H1 (cell line): ENCODE results near the gene PEX16. TPM values are rescaled to one million over a fixed set of nuclear protein-coding genes. Genes with fewer than 3 reads are reported as not detected.

Source experiments
- ASH2L ChIP-seq: fragments of 200-600, 300-600 bp; sonication (generic); IDR thresholded peaks from one replicate; pipeline ENCODE4 v1.7.1; 2017; ENCODE audit warnings: low read length
- CBX5 ChIP-seq: fragments of 300-800, 300-1000 bp; sonication (generic); IDR thresholded peaks from 2 replicates; pipeline ENCODE4 v1.7.1; 2016; ENCODE audit warnings: antibody characterized with exemption, low read length, low read depth
- EP300 ChIP-seq, 2 experiments: IDR thresholded peaks; 1 replicate in 1 of 2; 2 replicates in 1 of 2; pipeline ENCODE4 v1.6.1; 2011 to 2012; ENCODE audit warnings: low read depth in 2 of 2, low read length in 2 of 2, mild to moderate bottlenecking in 2 of 2, borderline replicate concordance in 1 of 2, inconsistent platforms in 1 of 2, moderate library complexity in 1 of 2
- NRF1 ChIP-seq: IDR thresholded peaks from 2 replicates; pipeline ENCODE4 v1.6.1; 2011; ENCODE audit warnings: mild to moderate bottlenecking, low read depth, low read length, improper control_type of control experiment
- polyA plus RNA-seq, 7 experiments: library from polyadenylated mRNA; depleted of rRNA in 3 of 7; stranded (reverse) in 5 of 7; unstranded in 2 of 7; fragments of >200 nt in 5 of 7; fragments of 200-250 nt in 2 of 7; gene quantifications; 1 replicate in 5 of 7; 2 replicates in 1 of 7; 4 replicates in 1 of 7; pipeline versions ENCODE4 v1.2.1 to v1.2.3, GENCODE V29; 2011 to 2013; ENCODE audit warnings: missing spikeins in 2 of 7, mixed read lengths in 2 of 7
- total RNA-seq: library from RNA; stranded (reverse); fragmentation: NEBNext Ultra II Directional; extraction: Animal tissue kit (Norgen Biotek cat#: 25700); gene quantifications from 2 replicates; pipeline ENCODE4 v1.2.1, GENCODE V29; 2021

Gene PEX16
- total and polyA plus RNA-seq, 2 of the 8 experiments (the other 6 are each of a cell fraction or from before 2014, with no cell fraction given), result 29.2 to 36.0 TPM

DNA sequence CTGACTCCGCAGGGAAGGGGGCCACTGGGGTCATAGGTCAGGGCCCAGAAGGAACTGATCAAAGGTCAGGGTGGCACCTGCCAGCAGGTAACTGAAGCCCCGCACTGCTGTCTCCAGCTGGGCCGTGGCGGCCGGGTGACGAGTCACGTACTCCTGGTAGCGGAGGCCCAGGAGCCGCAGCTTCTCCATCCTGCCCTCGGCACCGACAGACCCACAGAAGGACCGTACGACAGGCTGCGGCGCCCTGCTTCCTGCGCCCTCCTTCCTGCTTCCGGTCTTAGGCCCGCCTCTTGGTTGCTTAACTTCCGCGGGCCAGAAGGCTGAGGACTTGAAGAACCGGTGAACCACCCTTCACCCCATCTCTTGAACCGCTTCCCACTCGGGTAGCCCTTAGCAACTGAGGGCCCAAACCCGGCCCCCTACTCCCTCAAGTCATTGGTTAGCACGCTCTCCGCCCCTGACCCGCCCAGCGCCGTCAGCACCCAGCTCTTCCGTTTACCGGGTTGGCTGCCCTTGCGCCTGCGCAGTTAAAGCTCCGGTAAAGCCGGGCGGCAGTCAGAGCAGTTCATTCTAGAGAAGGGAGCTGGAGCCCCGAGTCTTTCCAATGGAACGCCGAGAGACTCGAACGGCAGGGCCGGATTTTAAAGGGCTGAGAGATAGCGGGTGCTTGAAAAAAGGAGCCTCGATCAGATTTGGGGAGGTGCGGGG is at the start of gene PEX16 (continued):
- TF ChIP-seq NRF1, result peak; percentile 78
- no peak for TF ChIP-seq CBX5
- TF ChIP-seq ASH2L, result peak; percentile 20
- TF ChIP-seq EP300 (IDR thresholded peaks at IDR 0.05; ENCODE audit: borderline replicate concordance in 1 of 2, low read depth in 2 of 2, low read length in 2 of 2), result peak in 1 of 2 experiments; percentile 5; a peak in 1 of 3 replicates
